ENCODE measurements around the gene DPPA2. TPM values are rescaled to one million over a fixed set of nuclear protein-coding genes. Genes with fewer than 3 reads are reported as not detected.

DPPA2 gene
- total RNA-seq, 1 experiment from 2014 or later, result not detected

- RAD21 ChIA-PET (ENCODE audit: low non-redundant PET in 1 of 2, low total read pairs in 2 of 2, uncharacterized antibody in 2 of 2, unreplicated experiment in 2 of 2), result no interaction called here
- Histone ChIP-seq H3K79me2 (ENCODE audit: insufficient read depth, low read length) (no peaks in the 10 kb centered on the region), H3K4me2 (ENCODE audit: low read length) (no peak overlapping the region), H3K4me3 (replicated peaks in 1 of 2; ENCODE audit: low read depth in 1 of 2, low read length in 2 of 2) (no peak overlapping the region), H3K9ac (ENCODE audit: low read length) (no peak overlapping the region), H3K4me1 (ENCODE audit: control insufficient read depth in 1 of 2, insufficient read depth in 2 of 2, low read length in 2 of 2) (peaks cover 0 to 3% of the 10 kb centered on the region in 2 experiments; a peak in 1 of 4 replicates), H3K27me3 (ENCODE audit: insufficient read depth, low read length) (no peaks in the 10 kb centered on the region), H3K36me3 (ENCODE audit: control insufficient read depth in 1 of 2, insufficient read depth in 2 of 2, low read length in 2 of 2) (no peaks in the 10 kb centered on the region), H3K9me2 (ENCODE audit: insufficient read depth) (no peaks in the 10 kb centered on the region), H4K20me1 (ENCODE audit: insufficient read depth) (no peaks in the 10 kb centered on the region), H3K27ac (ENCODE audit: low read depth, low read length) (no peak overlapping the region), H2AFZ (ENCODE audit: low read depth, low read length, poor library complexity, severe bottlenecking) (no peak overlapping the region), H3K9me3 (ENCODE audit: control insufficient read depth in 1 of 2, insufficient read depth in 1 of 2, low read depth in 1 of 2, low read length in 2 of 2) (no peaks in the 10 kb centered on the region)
- DNase-seq (ENCODE audit: low read depth, low spot score) (no peak), ATAC-seq (no peak)
- TF ChIP-seq POLR2AphosphoS5 (IDR thresholded peaks at IDR 0.05; ENCODE audit: low read depth, low read length) (no peak), SP1 (IDR thresholded peaks at IDR 0.05; ENCODE audit: low read depth) (no peak), YY1 (IDR thresholded peaks at IDR 0.05; ENCODE audit: extremely low read depth, insufficient replicate concordance, low read depth, low read length) (no peak), EGR1 (IDR thresholded peaks at IDR 0.05; ENCODE audit: low read depth) (no peak), SIN3A (IDR thresholded peaks at IDR 0.05; ENCODE audit: low read depth) (no peak), ZFX (IDR thresholded peaks at IDR 0.05) (no peak), ZNF274 (IDR thresholded peaks at IDR 0.05; ENCODE audit: low read depth, low read length) (no peak), TCF7L2 (IDR thresholded peaks at IDR 0.05; ENCODE audit: borderline replicate concordance, extremely low read depth, insufficient read depth, insufficient read length) (no peak), MAX (IDR thresholded peaks at IDR 0.05) (no peak), CBX3 (IDR thresholded peaks at IDR 0.05; ENCODE audit: low read depth) (no peak), EZH2 (IDR thresholded peaks at IDR 0.05) (no peak), ELF1 (IDR thresholded peaks at IDR 0.05; ENCODE audit: borderline replicate concordance, low read depth) (no peak), RAD21 (IDR thresholded peaks at IDR 0.05; ENCODE audit: low read depth) (no peak)
- TF ChIP-seq, protein P1, sequence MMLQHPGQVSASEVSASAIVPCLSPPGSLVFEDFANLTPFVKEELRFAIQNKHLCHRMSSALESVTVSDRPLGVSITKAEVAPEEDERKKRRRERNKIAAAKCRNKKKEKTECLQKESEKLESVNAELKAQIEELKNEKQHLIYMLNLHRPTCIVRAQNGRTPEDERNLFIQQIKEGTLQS (IDR thresholded peaks at IDR 0.05), result no peak
- TF ChIP-seq, protein P2, sequence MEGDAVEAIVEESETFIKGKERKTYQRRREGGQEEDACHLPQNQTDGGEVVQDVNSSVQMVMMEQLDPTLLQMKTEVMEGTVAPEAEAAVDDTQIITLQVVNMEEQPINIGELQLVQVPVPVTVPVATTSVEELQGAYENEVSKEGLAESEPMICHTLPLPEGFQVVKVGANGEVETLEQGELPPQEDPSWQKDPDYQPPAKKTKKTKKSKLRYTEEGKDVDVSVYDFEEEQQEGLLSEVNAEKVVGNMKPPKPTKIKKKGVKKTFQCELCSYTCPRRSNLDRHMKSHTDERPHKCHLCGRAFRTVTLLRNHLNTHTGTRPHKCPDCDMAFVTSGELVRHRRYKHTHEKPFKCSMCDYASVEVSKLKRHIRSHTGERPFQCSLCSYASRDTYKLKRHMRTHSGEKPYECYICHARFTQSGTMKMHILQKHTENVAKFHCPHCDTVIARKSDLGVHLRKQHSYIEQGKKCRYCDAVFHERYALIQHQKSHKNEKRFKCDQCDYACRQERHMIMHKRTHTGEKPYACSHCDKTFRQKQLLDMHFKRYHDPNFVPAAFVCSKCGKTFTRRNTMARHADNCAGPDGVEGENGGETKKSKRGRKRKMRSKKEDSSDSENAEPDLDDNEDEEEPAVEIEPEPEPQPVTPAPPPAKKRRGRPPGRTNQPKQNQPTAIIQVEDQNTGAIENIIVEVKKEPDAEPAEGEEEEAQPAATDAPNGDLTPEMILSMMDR (IDR thresholded peaks at IDR 0.05 in 2 of 3, conservative IDR thresholded peaks at IDR 0.05 in 1 of 3; ENCODE audit: borderline replicate concordance in 1 of 3, insufficient read depth in 1 of 3, low read depth in 2 of 3, low read length in 2 of 3), result no peak
- TF ChIP-seq, protein P3, sequence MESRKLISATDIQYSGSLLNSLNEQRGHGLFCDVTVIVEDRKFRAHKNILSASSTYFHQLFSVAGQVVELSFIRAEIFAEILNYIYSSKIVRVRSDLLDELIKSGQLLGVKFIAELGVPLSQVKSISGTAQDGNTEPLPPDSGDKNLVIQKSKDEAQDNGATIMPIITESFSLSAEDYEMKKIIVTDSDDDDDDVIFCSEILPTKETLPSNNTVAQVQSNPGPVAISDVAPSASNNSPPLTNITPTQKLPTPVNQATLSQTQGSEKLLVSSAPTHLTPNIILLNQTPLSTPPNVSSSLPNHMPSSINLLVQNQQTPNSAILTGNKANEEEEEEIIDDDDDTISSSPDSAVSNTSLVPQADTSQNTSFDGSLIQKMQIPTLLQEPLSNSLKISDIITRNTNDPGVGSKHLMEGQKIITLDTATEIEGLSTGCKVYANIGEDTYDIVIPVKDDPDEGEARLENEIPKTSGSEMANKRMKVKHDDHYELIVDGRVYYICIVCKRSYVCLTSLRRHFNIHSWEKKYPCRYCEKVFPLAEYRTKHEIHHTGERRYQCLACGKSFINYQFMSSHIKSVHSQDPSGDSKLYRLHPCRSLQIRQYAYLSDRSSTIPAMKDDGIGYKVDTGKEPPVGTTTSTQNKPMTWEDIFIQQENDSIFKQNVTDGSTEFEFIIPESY (IDR thresholded peaks at IDR 0.05; ENCODE audit: extremely low read depth, insufficient replicate concordance, low read length), result no peak
- intact Hi-C loops (cut with micrococcal nuclease), result no loop called here
- CTCF ChIA-PET, result no interaction called here
- BruUV-seq (replicated peaks), result no TSS peak
- POLR2A ChIA-PET, result no interaction called here
Observed at GRCh38 chr3:109364088-109364487, 47.8 kb upstream of the DPPA2 start.

Data from HCT116 (cell line).